H1 (cell line): ENCODE data around the gene RAB3GAP2.

ENCODE experiments used
- CHD7 ChIP-seq: fragments of 300-600 bp; sonication (generic); IDR thresholded peaks from 2 replicates; pipeline ENCODE4 v1.7.1; 2012; ENCODE audit warnings: low read length, moderate library complexity, mild to moderate bottlenecking, inconsistent platforms; ENCODE audit not compliant: insufficient replicate concordance
- CREB1 ChIP-seq: IDR thresholded peaks from 2 replicates; pipeline ENCODE4 v1.6.1; 2012; ENCODE audit warnings: inconsistent platforms
- CTCF ChIP-seq, 3 experiments: IDR thresholded peaks; 1 replicate in 2 of 3; 2 replicates in 1 of 3; pipeline versions ENCODE4 v1.5.1 to v1.6.1; 2011; ENCODE audit warnings: low read length in 3 of 3, mild to moderate bottlenecking in 3 of 3, inconsistent platforms in 2 of 3, low read depth in 1 of 3, moderate library complexity in 1 of 3; ENCODE audit not compliant: insufficient read depth in 1 of 3; ENCODE audit errors: control extremely low read depth in 1 of 3
- EGR1 ChIP-seq: IDR thresholded peaks from 2 replicates; pipeline ENCODE4 v1.6.1; 2011; ENCODE audit warnings: low read depth, low read length, borderline replicate concordance
- EP300 ChIP-seq, 2 experiments: IDR thresholded peaks; 1 replicate in 1 of 2; 2 replicates in 1 of 2; pipeline ENCODE4 v1.6.1; 2011 to 2012; ENCODE audit warnings: low read depth in 2 of 2, low read length in 2 of 2, mild to moderate bottlenecking in 2 of 2, borderline replicate concordance in 1 of 2, inconsistent platforms in 1 of 2, moderate library complexity in 1 of 2
- FOSL1 ChIP-seq: IDR thresholded peaks from 2 replicates; pipeline ENCODE4 v1.6.1; 2011; ENCODE audit warnings: mild to moderate bottlenecking, low read depth, low read length, moderate library complexity; ENCODE audit not compliant: insufficient read depth
- JUN ChIP-seq: IDR thresholded peaks from 2 replicates; pipeline ENCODE4 v1.6.1; 2011; ENCODE audit warnings: low read depth, mild to moderate bottlenecking, improper control_type of control experiment, low read length
- JUND ChIP-seq: IDR thresholded peaks from 2 replicates; pipeline ENCODE4 v1.6.1; 2011; ENCODE audit warnings: mild to moderate bottlenecking, improper control_type of control experiment, low read length
- POLR2A ChIP-seq, 2 experiments: IDR thresholded peaks; 1 replicate in 1 of 2; 2 replicates in 1 of 2; pipeline ENCODE4 v1.6.1; 2011; ENCODE audit warnings: low read depth in 2 of 2, low read length in 2 of 2, mild to moderate bottlenecking in 2 of 2; ENCODE audit errors: control extremely low read depth in 1 of 2
- RAD21 ChIP-seq, 2 experiments: IDR thresholded peaks in 1 of 2; conservative IDR thresholded peaks in 1 of 2; 2 replicates each; pipeline ENCODE4 v1.6.1; 2011; ENCODE audit warnings: low read depth in 2 of 2, low read length in 2 of 2, improper control_type of control experiment in 1 of 2, inconsistent platforms in 1 of 2, mild to moderate bottlenecking in 1 of 2, moderate library complexity in 1 of 2
- RBBP5 ChIP-seq: IDR thresholded peaks from 2 replicates; pipeline ENCODE4 v1.7.1; 2012; ENCODE audit warnings: low read depth, mild to moderate bottlenecking, inconsistent platforms, low read length, moderate library complexity, borderline replicate concordance
- RFX5 ChIP-seq: IDR thresholded peaks from 2 replicates; pipeline ENCODE4 v1.6.1; 2011; ENCODE audit warnings: low read depth, low read length, improper control_type of control experiment, borderline replicate concordance
- TAF7 ChIP-seq: optimal IDR thresholded peaks from 2 replicates; pipeline ENCODE3; 2011; ENCODE audit warnings: low read depth, mild to moderate bottlenecking, inconsistent platforms, low read length, moderate library complexity, borderline replicate concordance
- YY1 ChIP-seq: IDR thresholded peaks from 2 replicates; pipeline ENCODE4 v1.6.1; 2011; ENCODE audit warnings: low read depth, mild to moderate bottlenecking, low read length

- no peak for TF ChIP-seq TAF7
- TF ChIP-seq CHD7 = no peak
- no peak for TF ChIP-seq POLR2A (IDR thresholded peaks at IDR 0.05; ENCODE audit: control extremely low read depth in 1 of 2, low read depth in 2 of 2, low read length in 2 of 2)
- no peak for TF ChIP-seq RFX5
- no peak for TF ChIP-seq CREB1
- TF ChIP-seq CTCF (IDR thresholded peaks at IDR 0.05; ENCODE audit: control extremely low read depth in 1 of 3, insufficient read depth in 1 of 3, low read depth in 1 of 3, low read length in 3 of 3) = no peak
- TF ChIP-seq FOSL1 = no peak
- no peak for TF ChIP-seq RBBP5
- no peak for TF ChIP-seq JUND
- no peak for TF ChIP-seq EP300 (IDR thresholded peaks at IDR 0.05; ENCODE audit: borderline replicate concordance in 1 of 2, low read depth in 2 of 2, low read length in 2 of 2)
- TF ChIP-seq JUN = no peak
- no peak for TF ChIP-seq YY1
- no peak for TF ChIP-seq RAD21 (IDR thresholded peaks at IDR 0.05 in 1 of 2, conservative IDR thresholded peaks at IDR 0.05 in 1 of 2; ENCODE audit: low read depth in 2 of 2, low read length in 2 of 2)
- TF ChIP-seq EGR1 = no peak
Measured at GRCh38 chr1:220176540-220176939, 95.7 kb downstream of the RAB3GAP2 start.
